GM12872 (cell line): ENCODE measurements around the gene AMOTL1.

Experiments
- TF ChIP-seq, protein P1 (sequence below): IDR thresholded peaks from 3 replicates; pipeline ENCODE4 v1.5.1; 2011; ENCODE audit warnings: low read depth, mild to moderate bottlenecking, low read length, moderate library complexity; ENCODE audit not compliant: insufficient read depth

AMOTL1 gene, protein sequence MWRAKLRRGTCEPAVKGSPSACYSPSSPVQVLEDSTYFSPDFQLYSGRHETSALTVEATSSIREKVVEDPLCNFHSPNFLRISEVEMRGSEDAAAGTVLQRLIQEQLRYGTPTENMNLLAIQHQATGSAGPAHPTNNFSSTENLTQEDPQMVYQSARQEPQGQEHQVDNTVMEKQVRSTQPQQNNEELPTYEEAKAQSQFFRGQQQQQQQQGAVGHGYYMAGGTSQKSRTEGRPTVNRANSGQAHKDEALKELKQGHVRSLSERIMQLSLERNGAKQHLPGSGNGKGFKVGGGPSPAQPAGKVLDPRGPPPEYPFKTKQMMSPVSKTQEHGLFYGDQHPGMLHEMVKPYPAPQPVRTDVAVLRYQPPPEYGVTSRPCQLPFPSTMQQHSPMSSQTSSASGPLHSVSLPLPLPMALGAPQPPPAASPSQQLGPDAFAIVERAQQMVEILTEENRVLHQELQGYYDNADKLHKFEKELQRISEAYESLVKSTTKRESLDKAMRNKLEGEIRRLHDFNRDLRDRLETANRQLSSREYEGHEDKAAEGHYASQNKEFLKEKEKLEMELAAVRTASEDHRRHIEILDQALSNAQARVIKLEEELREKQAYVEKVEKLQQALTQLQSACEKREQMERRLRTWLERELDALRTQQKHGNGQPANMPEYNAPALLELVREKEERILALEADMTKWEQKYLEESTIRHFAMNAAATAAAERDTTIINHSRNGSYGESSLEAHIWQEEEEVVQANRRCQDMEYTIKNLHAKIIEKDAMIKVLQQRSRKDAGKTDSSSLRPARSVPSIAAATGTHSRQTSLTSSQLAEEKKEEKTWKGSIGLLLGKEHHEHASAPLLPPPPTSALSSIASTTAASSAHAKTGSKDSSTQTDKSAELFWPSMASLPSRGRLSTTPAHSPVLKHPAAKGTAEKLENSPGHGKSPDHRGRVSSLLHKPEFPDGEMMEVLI

DNA sequence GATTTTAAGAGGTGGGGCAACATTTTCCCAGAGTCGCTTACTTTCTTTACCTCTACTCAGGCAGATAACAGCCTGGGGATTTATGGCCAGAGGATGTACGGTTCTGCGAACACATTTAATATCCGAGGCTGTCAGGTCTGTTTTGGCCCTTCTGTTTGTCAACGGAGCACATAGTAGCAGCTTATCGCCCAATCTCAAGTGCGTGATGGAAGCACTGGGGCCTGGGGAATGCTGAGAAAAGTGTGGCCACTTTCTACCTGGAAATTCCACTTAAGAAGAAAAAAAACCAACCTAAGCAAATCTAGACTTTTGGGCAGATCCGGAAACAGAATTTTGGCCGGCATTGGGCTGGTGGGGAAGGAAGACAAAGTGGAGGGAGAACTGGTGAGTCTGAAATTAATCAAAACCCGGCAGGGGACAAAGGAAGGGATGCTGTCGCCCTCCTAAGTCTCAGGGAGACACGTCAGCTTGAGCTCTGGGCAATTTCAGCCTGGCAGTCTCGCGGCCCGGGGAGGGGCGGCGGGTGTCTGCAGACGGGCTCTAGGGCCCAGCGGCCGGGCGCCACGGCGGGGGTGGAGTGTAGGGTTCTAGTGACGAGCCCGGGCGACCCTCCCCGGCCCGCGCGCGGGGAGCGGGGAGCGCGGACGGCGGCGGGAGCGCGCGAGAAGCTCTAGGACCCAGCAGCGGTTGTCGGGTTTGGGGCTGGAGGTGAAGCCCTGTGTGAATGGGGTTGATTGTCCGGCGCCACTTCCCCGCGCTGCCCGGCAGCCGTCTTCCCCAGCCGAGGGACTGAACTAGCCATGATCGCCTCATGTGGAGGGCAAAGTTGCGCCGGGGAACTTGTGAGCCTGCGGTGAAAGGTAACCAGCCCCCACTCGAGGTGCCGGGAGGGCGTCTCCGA lies at the start of gene AMOTL1:
Gene AMOTL1, plus strand, starts transcription at position 656 of the 901 bp plus-strand sequence. Its CDS starts 156 bp downstream, at position 812.
- TF ChIP-seq, protein P1, sequence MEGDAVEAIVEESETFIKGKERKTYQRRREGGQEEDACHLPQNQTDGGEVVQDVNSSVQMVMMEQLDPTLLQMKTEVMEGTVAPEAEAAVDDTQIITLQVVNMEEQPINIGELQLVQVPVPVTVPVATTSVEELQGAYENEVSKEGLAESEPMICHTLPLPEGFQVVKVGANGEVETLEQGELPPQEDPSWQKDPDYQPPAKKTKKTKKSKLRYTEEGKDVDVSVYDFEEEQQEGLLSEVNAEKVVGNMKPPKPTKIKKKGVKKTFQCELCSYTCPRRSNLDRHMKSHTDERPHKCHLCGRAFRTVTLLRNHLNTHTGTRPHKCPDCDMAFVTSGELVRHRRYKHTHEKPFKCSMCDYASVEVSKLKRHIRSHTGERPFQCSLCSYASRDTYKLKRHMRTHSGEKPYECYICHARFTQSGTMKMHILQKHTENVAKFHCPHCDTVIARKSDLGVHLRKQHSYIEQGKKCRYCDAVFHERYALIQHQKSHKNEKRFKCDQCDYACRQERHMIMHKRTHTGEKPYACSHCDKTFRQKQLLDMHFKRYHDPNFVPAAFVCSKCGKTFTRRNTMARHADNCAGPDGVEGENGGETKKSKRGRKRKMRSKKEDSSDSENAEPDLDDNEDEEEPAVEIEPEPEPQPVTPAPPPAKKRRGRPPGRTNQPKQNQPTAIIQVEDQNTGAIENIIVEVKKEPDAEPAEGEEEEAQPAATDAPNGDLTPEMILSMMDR = no peak

DNA sequence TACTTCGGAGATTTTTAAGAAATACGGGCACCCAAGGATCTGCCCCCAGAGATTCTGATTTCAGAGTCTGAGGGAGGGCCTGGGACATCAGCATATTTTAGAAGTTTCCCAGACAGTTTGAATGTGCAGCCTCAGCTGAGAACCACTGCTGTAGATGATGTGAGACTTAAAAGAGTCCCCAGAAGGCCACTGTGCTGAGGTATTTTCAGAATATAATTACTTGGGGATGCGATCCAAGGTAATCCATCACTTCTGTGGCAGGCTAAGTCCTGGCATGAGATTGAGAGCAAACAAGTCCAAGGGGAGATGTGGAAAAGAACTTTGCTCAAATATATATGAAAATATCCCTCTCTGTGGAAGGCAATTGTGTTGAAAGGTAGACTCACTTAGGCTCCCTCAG lies 48.3 kb upstream of the AMOTL1 start:
- TF ChIP-seq, protein P1 = no peak

DNA sequence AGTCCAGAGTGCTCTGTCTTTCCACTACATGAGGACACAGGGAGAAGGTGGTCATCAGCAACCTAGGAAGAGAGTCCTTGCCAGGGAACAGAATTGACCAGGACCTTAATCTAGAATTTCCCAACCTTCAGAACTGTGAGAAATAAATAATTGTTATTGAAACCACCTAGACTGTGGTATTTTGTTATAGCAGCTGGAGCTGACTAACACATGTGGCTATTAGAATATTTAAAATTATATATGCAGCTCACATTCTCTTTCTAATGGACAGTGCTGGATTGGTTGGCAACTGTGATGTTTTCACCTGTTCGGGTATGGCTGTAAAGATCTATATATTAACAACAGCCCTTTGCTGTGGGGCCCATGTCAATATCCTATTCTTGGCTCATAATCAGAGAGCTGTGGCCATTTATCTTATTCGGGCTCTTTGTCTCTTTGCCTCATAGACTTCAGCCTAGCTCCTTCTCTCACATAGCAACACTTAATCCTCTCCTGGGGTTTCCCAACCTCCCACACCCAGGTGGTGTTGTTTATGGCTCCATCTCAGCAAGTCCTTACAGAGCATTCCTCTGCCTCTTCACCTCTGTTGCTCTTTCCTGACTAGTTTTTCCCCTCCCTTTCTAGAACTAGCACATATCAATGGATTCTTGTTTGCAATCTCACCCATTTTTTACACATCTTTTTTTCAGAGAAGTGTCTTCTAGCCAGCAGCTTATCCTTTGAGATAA lies 46.4 kb upstream of the AMOTL1 start:
- TF ChIP-seq, protein P1 = no peak

DNA sequence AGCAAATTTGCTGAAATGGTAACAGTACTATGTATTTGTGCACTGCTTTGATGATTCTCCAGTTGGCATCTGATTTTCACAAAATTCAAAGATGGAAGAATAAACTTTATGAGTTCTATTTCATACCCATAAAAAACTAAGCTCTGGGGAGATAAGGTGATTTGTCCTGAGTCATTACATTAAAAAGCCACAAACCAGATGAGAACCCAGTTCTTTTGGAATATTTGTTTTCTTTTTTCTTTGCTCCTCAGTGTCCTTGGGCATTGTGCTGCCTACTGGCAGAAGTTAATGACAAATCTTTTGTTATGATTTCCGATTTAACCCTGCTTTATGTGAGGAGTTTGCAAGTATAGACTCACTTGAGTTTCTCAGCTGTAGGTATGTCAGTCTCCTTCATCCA lies 45.4 kb upstream of the AMOTL1 start:
- TF ChIP-seq, protein P1 = no peak

DNA sequence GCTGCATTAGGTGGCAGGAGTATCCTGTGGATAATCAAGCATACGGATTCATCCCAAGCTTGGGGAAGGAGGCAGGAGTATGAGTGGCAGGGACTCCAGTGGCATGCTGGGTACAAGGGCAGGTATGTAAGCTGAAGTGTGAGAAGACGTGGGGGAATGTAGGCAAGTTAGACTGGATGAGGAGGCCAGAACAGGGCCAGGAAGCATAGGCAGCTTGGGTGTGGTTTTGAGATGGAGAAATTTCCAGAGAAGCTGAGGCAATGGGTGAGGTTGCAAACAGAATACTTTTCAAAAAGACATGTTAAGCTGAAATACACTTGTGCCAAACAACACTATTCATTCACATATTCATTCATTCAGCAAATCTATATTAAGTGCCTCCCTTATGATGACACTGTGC lies 43.1 kb upstream of the AMOTL1 start:
- TF ChIP-seq, protein P1 = no peak

DNA sequence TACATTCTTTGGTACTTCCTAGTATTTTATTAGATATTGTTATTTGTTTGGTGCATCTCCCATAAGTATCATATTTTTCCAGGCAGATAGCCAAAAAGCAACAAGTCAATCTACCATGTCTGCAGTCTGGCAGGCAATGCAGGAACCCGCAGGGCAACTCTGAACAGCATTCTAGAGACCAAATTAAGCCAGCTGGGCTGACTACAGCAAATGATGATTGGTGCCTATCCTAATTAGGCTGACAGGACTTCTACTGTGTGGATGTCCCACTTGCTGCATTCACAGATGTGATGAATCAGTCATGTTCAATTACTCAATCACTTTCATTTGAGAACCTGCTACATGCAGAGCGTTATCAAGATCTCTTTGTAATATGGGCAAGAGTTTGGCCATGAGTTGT lies 40.3 kb upstream of the AMOTL1 start:
- TF ChIP-seq, protein P1 = no peak
